Measurements from ENCODE around the gene BBX. TPM values are rescaled to one million over a fixed set of nuclear protein-coding genes. Genes with fewer than 3 reads are reported as not detected.
A peak's percentile ranks its signal among the peaks of the same experiment; 100 is the strongest.

BBX gene
- total and polyA plus RNA-seq, 2 donors from 2014 or later = 8.1 to 85.8 TPM

GRCh38 chr3:107669669-107670068 lies 146.9 kb downstream of the BBX start:
- Histone ChIP-seq H3K9ac (ENCODE audit: low read length in 3 of 3) (no peak overlapping the region), H3K27ac (ENCODE audit: low read depth in 2 of 2, low read length in 2 of 2) (no peak overlapping the region), H3K4me3 (ENCODE audit: low read length in 3 of 3) (no peak overlapping the region), H3K36me3 (ENCODE audit: control insufficient read depth in 2 of 3, insufficient read depth in 3 of 3, low read length in 3 of 3) (no peaks in the 10 kb centered on the region), H3K9me3 (ENCODE audit: control insufficient read depth in 2 of 3, insufficient read depth in 1 of 3, low read length in 3 of 3) (no peaks in the 10 kb centered on the region), H3K4me1 (ENCODE audit: control insufficient read depth in 2 of 3, insufficient read depth in 2 of 3, low read depth in 1 of 3, low read length in 3 of 3) (no peaks in the 10 kb centered on the region), H3K27me3 (ENCODE audit: control insufficient read depth, insufficient read depth, low read length) (no peaks in the 10 kb centered on the region)
- DNase-seq (no peak), FAIRE-seq (no peak)
- no peak for TF ChIP-seq CTCF (IDR thresholded peaks at IDR 0.05; ENCODE audit: borderline replicate concordance, extremely low read depth, insufficient read depth)
- intact Hi-C loops (cut with DNase I) = no loop called here

- Histone ChIP-seq H3K4me1 (ENCODE audit: control insufficient read depth in 2 of 3, insufficient read depth in 2 of 3, low read depth in 1 of 3, low read length in 3 of 3) (no peaks in the 10 kb centered on the region), H3K9ac (ENCODE audit: low read length in 3 of 3) (no peak overlapping the region), H3K27me3 (ENCODE audit: control insufficient read depth, insufficient read depth, low read length) (no peaks in the 10 kb centered on the region), H3K36me3 (ENCODE audit: control insufficient read depth in 2 of 3, insufficient read depth in 3 of 3, low read length in 3 of 3) (no peaks in the 10 kb centered on the region), H3K9me3 (ENCODE audit: control insufficient read depth in 2 of 3, insufficient read depth in 1 of 3, low read length in 3 of 3) (no peaks in the 10 kb centered on the region), H3K27ac (ENCODE audit: low read depth in 2 of 2, low read length in 2 of 2) (no peak overlapping the region), H3K4me3 (ENCODE audit: low read length in 3 of 3) (no peak overlapping the region)
- DNase-seq = no peak
- intact Hi-C loops (cut with DNase I) = no loop called here
- no peak for TF ChIP-seq CTCF (IDR thresholded peaks at IDR 0.05; ENCODE audit: borderline replicate concordance, extremely low read depth, insufficient read depth)
- no peak for FAIRE-seq
These were observed 148.2 kb downstream of the BBX start for GRCh38 chr3:107670986-107671385.

DNA sequence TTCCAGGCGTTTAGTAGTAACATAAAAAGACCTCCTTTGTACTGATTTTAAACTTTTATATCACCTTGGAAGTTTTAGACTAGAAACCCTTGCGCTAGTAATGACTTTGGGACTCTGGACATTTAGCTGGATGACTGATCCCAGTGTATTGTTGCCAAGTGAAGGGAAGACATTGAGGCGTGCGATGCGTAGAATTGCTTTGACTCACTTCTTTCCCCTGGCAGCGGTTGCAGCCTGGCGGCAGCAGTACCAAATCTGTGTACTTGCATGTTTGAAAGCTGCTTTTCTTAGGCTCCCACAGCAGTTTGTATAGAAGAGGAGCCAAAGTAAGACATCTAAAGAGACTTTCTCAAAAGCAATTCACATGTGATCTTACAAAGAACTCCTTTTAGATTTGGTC lies 151.6 kb downstream of the BBX start:
- no peak for TF ChIP-seq CTCF (IDR thresholded peaks at IDR 0.05; ENCODE audit: borderline replicate concordance, extremely low read depth, insufficient read depth)
- Histone ChIP-seq H3K9ac (ENCODE audit: low read length in 3 of 3) (no peak overlapping the region), H3K4me3 (ENCODE audit: low read length in 3 of 3) (no peak overlapping the region), H3K36me3 (ENCODE audit: control insufficient read depth in 2 of 3, insufficient read depth in 3 of 3, low read length in 3 of 3) (no peaks in the 10 kb centered on the region), H3K27ac (ENCODE audit: low read depth in 2 of 2, low read length in 2 of 2) (no peak overlapping the region), H3K9me3 (ENCODE audit: control insufficient read depth in 2 of 3, insufficient read depth in 1 of 3, low read length in 3 of 3) (no peaks in the 10 kb centered on the region), H3K27me3 (ENCODE audit: control insufficient read depth, insufficient read depth, low read length) (no peaks in the 10 kb centered on the region), H3K4me1 (ENCODE audit: control insufficient read depth in 2 of 3, insufficient read depth in 2 of 3, low read depth in 1 of 3, low read length in 3 of 3) (no peaks in the 10 kb centered on the region)
- FAIRE-seq (no peak), DNase-seq (peak in 1 of 5 donors; percentile 27)
- intact Hi-C loops (cut with DNase I) = no loop called here

DNA sequence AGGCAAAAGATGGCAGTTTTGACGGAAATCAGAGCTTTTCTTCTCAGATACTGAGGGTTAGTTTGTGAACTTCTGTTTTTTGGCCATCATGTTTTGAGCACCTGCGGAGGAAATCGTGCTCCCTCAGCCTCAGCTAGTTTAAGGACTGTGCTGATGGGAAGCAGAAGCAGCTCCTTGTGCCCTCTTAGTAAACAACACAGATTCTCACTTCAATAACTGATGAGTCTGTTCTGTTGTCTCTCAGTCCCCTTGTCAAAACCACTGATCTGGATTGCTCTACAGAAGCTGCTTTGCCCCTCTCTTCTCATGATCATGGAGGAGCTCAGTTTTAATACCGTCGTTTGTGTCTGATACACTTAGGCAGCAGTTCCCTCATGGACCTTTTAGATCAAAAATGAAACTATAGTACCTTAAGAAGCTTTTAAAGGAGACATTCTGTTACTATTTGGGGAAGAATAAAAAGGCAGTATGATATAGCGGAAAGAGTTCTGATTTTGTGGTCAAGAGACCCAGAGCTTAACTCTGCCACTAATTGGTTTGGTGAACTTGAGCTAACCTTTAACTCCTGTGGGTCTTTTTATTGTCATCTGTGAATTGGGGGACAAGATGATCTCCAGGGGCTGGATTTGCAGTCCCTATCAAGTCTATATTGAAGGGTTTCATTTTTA lies 152.6 kb downstream of the BBX start:
- intact Hi-C loops (cut with DNase I) = no loop called here
- no peak overlapping the region for H3K9ac ChIP-seq (ENCODE audit: low read length in 3 of 3)
- H3K9me3 ChIP-seq (ENCODE audit: control insufficient read depth in 2 of 3, insufficient read depth in 1 of 3, low read length in 3 of 3) = no peaks in the 10 kb centered on the region
- H3K36me3 ChIP-seq (ENCODE audit: control insufficient read depth in 2 of 3, insufficient read depth in 3 of 3, low read length in 3 of 3) = no peaks in the 10 kb centered on the region
- FAIRE-seq (no peak), DNase-seq (no peak)
- no peak overlapping the region for H3K4me3 ChIP-seq (ENCODE audit: low read length in 3 of 3)
- H3K4me1 ChIP-seq (ENCODE audit: control insufficient read depth in 2 of 3, insufficient read depth in 2 of 3, low read depth in 1 of 3, low read length in 3 of 3) = peaks cover 0 to under 1% (median 0%) of the 10 kb centered on the region in 3 donors
- no peak overlapping the region for H3K27ac ChIP-seq (ENCODE audit: low read depth in 2 of 2, low read length in 2 of 2)
- H3K27me3 ChIP-seq (ENCODE audit: control insufficient read depth, insufficient read depth, low read length) = no peaks in the 10 kb centered on the region
- TF ChIP-seq CTCF (IDR thresholded peaks at IDR 0.05; ENCODE audit: borderline replicate concordance, extremely low read depth, insufficient read depth) = no peak

Measured in kidney (tissue), 14 donors.